Neural progenitor cell (in vitro differentiated cells): Measurements from ENCODE around the gene RAD51D. TPM values are rescaled to one million over a fixed set of nuclear protein-coding genes. Genes with fewer than 3 reads are reported as not detected.

Experiments used
- DNase-seq: peaks from one replicate; pipeline ENCODE4 v3.0.0-alpha.2; 2016; ENCODE audit warnings: low spot score
- H2AFZ ChIP-seq: fragments of 200-600 bp; sonication (generic); replicated peaks from 2 replicates; pipeline ENCODE4 v1.6.1; 2016; ENCODE audit warnings: antibody characterized with exemption
- H3F3A ChIP-seq: fragments of 200-600 bp; sonication (generic); 2 replicates; pipeline ENCODE4 v1.6.1; 2016; ENCODE audit warnings: antibody characterized with exemption, low read depth
- H3K27ac ChIP-seq: fragments of 200-600 bp; sonication (generic); 2 replicates; pipeline ENCODE4 v1.5.1; 2016; ENCODE audit warnings: mild to moderate bottlenecking
- H3K27me3 ChIP-seq: fragments of 200-600 bp; sonication (generic); 2 replicates; pipeline ENCODE4 v1.6.1; 2016; ENCODE audit warnings: mild to moderate bottlenecking, moderate library complexity
- H3K36me3 ChIP-seq: fragments of 200-600 bp; sonication (generic); 2 replicates; pipeline ENCODE4 v1.5.1; 2016
- H3K4me1 ChIP-seq: fragments of 200-600 bp; sonication (generic); 2 replicates; pipeline ENCODE4 v1.6.1; 2016; ENCODE audit warnings: mixed run types
- H3K4me2 ChIP-seq: fragments of 200-600 bp; sonication (generic); 2 replicates; pipeline ENCODE4 v1.6.1; 2016
- H3K4me3 ChIP-seq: fragments of 200-600 bp; sonication (generic); 2 replicates; pipeline ENCODE4 v1.5.1; 2016
- H3K79me2 ChIP-seq: fragments of 200-600 bp; sonication (generic); 2 replicates; pipeline ENCODE4 v1.6.1; 2016; ENCODE audit warnings: low read depth
- H3K9ac ChIP-seq: fragments of 200-600 bp; sonication (generic); 2 replicates; pipeline ENCODE4 v1.6.1; 2016
- H3K9me3 ChIP-seq: fragments of 200-600 bp; sonication (generic); 2 replicates; pipeline ENCODE4 v1.5.1; 2016; ENCODE audit warnings: low read depth
- H4K20me1 ChIP-seq: fragments of 200-600 bp; sonication (generic); 2 replicates; pipeline ENCODE4 v1.6.1; 2016; ENCODE audit warnings: low read depth
- H3K27ac Mint-ChIP-seq: 3 replicates; pipeline ENCODE4 v1.8.0; 2021; ENCODE audit warnings: mixed read lengths
- H3K27me3 Mint-ChIP-seq: 2 replicates; pipeline ENCODE4 v1.8.0; 2022; ENCODE audit warnings: low read depth, mild to moderate bottlenecking, inconsistent platforms, moderate library complexity, mixed read lengths; ENCODE audit not compliant: insufficient read depth
- H3K36me3 Mint-ChIP-seq: 3 replicates; pipeline ENCODE4 v1.8.0; 2021; ENCODE audit warnings: mixed read lengths
- H3K4me1 Mint-ChIP-seq: 3 replicates; pipeline ENCODE4 v1.8.0; 2021; ENCODE audit warnings: mixed read lengths
- H3K4me3 Mint-ChIP-seq: 3 replicates; pipeline ENCODE4 v1.8.0; 2021; ENCODE audit warnings: mild to moderate bottlenecking, moderate library complexity, mixed read lengths
- H3K9me3 Mint-ChIP-seq: 3 replicates; pipeline ENCODE4 v1.8.0; 2020; ENCODE audit warnings: mixed read lengths
- EZH2 ChIP-seq: fragments of 200-600 bp; sonication (generic); IDR thresholded peaks from 2 replicates; pipeline ENCODE4 v1.6.1; 2017; ENCODE audit warnings: antibody characterized with exemption, mild to moderate bottlenecking, moderate library complexity
- EZH2phosphoT487 ChIP-seq: fragments of 200-600 bp; sonication (generic); IDR thresholded peaks from 2 replicates; pipeline ENCODE4 v1.6.1; 2017; ENCODE audit warnings: antibody characterized with exemption
- total RNA-seq: library from RNA; depleted of rRNA; stranded (reverse); fragments of >200 nt; gene quantifications from 2 replicates; pipeline ENCODE4 v1.2.3, GENCODE V29; 2015; ENCODE audit warnings: low replicate concordance
- TF ChIP-seq, protein P1 (sequence below): fragments of 200-600 bp; sonication (generic); IDR thresholded peaks from 2 replicates; pipeline ENCODE4 v1.5.1; 2017; ENCODE audit warnings: antibody characterized with exemption, mild to moderate bottlenecking

The RAD51D gene
- total RNA-seq: 9.0 and 13.2 TPM in 2 replicates

DNA sequence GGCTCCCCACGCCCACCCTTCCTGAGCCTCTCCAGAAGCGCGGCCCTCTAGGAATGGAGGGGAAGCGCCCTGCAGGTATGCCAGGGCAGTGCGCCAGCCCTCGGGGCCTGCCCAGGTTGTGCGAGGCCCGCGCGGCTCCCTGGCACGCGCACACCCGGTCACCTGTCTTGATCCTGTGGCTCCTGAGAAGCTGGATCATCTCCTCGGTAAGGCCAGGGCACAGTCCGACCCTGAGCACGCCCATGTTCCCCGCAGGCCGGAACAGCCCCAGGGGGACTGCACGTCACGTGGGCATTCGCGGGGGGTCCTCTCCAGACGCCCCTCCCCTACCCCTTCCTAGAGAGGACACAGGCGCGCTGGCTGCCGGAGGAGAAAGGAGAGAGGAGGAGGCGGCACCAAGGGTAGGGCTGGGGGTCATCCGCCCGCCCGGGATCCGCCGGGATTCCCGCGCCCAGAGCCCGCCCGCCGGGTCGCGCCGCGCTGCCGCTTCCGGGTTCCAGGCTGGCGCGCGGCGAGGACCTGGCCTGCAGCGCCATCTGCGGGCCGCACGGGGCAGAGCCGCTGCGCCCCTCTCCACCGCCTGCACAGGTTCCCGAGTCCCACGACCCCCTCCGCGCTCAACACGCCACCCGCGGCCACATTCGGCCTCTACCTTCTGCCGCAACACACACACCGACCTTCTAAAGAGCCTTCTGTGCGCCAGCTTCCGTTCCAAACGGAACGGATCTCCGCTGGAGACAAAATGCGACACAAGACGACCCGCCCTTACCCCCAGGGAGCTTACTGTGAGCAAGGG, at the start of gene RAD51D:
TSS of gene RAD51D (minus strand) at position 491 of the 796 bp plus-strand sequence. CDS start at position 244, 247 bp downstream.
- no peaks in the 10 kb centered on the region for H3K36me3 ChIP-seq
- peaks cover 19% of the 10 kb centered on the region for H3K27me3 ChIP-seq
- Mint-ChIP-seq H3K36me3 (peaks cover 14% of the 10 kb centered on the region), H3K27ac (peak within 1 kb of the TSS; percentile 95), H3K27me3 (peaks cover 11% of the 10 kb centered on the region), H3K9me3 (no peaks in the 10 kb centered on the region), H3K4me3 (peak within 1 kb of the TSS; percentile 95), H3K4me1 (peaks cover 23% of the 10 kb centered on the region)
- no peaks in the 10 kb centered on the region for H3K4me1 ChIP-seq
- no peaks in the 10 kb centered on the region for H3F3A ChIP-seq
- TF ChIP-seq EZH2phosphoT487 (no peak), EZH2 (peak; percentile 35)
- TF ChIP-seq, protein P1, sequence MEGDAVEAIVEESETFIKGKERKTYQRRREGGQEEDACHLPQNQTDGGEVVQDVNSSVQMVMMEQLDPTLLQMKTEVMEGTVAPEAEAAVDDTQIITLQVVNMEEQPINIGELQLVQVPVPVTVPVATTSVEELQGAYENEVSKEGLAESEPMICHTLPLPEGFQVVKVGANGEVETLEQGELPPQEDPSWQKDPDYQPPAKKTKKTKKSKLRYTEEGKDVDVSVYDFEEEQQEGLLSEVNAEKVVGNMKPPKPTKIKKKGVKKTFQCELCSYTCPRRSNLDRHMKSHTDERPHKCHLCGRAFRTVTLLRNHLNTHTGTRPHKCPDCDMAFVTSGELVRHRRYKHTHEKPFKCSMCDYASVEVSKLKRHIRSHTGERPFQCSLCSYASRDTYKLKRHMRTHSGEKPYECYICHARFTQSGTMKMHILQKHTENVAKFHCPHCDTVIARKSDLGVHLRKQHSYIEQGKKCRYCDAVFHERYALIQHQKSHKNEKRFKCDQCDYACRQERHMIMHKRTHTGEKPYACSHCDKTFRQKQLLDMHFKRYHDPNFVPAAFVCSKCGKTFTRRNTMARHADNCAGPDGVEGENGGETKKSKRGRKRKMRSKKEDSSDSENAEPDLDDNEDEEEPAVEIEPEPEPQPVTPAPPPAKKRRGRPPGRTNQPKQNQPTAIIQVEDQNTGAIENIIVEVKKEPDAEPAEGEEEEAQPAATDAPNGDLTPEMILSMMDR: peak; percentile 93
- H3K4me3 ChIP-seq: peak within 1 kb of the TSS; percentile 76
- no peaks in the 10 kb centered on the region for H3K79me2 ChIP-seq
- H2AFZ ChIP-seq: peak within 1 kb of the TSS; percentile 98
- no peaks in the 10 kb centered on the region for H3K9me3 ChIP-seq
- peak; percentile 91 for DNase-seq
- peak within 1 kb of the TSS; percentile 45 for H3K9ac ChIP-seq
- H3K27ac ChIP-seq: no peak within 1 kb of the TSS
- H4K20me1 ChIP-seq: no peaks in the 10 kb centered on the region
- peak within 1 kb of the TSS; percentile 83 for H3K4me2 ChIP-seq

DNA sequence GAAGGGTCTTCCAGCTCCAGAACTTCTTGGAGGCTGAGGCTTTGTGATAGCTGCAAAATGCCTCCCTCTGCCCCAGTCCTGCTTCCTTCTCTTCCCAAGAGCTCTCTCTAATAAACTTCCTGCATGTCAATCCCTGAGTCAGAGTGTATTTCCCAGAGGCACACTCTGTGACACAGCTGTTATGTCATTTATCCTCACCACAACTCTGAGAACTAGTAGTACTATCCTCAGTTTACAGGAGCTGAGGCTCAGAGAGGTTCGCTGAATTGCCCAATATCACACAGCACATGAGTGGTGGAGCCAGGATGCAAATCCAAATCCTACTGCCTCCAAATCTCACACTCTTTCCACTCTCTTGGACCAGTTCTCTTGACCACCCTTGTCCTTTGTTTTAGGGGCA, 48.0 kb upstream of the RAD51D start:
- Mint-ChIP-seq H3K36me3 (no peaks in the 10 kb centered on the region), H3K9me3 (no peaks in the 10 kb centered on the region), H3K4me3 (no peak overlapping the region), H3K27ac (no peak overlapping the region), H3K4me1 (no peaks in the 10 kb centered on the region), H3K27me3 (peaks cover 1% of the 10 kb centered on the region)
- Histone ChIP-seq H3K4me1 (no peaks in the 10 kb centered on the region), H3K4me3 (no peak overlapping the region), H3F3A (no peaks in the 10 kb centered on the region), H2AFZ (no peak overlapping the region), H3K4me2 (no peak overlapping the region), H3K9me3 (no peaks in the 10 kb centered on the region), H3K9ac (no peak overlapping the region), H3K27ac (no peak overlapping the region), H4K20me1 (no peaks in the 10 kb centered on the region), H3K27me3 (no peaks in the 10 kb centered on the region), H3K36me3 (no peaks in the 10 kb centered on the region), H3K79me2 (no peaks in the 10 kb centered on the region)
- no peak for TF ChIP-seq EZH2phosphoT487
- no peak for TF ChIP-seq EZH2
- TF ChIP-seq, protein P1: no peak
- no peak for DNase-seq

DNA sequence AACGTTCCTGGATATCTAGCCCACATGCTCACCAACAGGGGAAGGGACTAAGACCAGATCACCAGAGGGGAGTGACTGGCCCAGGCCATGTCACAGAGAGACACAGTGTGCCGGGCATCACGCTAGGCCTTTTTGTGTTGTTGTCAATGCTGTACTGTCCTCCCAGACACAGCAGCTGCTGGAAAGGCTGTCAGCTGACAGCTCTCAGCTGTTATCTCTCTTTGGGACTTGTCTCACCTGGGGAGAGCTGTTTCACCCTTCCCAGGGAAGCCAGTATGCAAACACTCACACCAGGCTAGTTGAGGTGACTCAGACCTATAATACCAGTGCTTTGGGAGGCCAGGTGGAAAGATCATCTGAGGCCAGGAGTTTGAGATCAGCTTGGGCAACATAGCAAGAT, 47.4 kb upstream of the RAD51D start:
- Histone ChIP-seq H3K27ac (no peak overlapping the region), H3K4me2 (no peak overlapping the region), H3K4me1 (no peaks in the 10 kb centered on the region), H3K4me3 (no peak overlapping the region), H2AFZ (no peak overlapping the region), H4K20me1 (no peaks in the 10 kb centered on the region), H3K27me3 (no peaks in the 10 kb centered on the region), H3K36me3 (no peaks in the 10 kb centered on the region), H3K79me2 (no peaks in the 10 kb centered on the region), H3K9me3 (no peaks in the 10 kb centered on the region), H3K9ac (no peak overlapping the region), H3F3A (no peaks in the 10 kb centered on the region)
- Mint-ChIP-seq H3K4me3 (no peak overlapping the region), H3K4me1 (no peaks in the 10 kb centered on the region), H3K9me3 (no peaks in the 10 kb centered on the region), H3K27me3 (peaks cover 3% of the 10 kb centered on the region), H3K27ac (no peak overlapping the region), H3K36me3 (no peaks in the 10 kb centered on the region)
- TF ChIP-seq EZH2phosphoT487 (no peak), EZH2 (no peak)
- TF ChIP-seq, protein P1: no peak
- no peak for DNase-seq
